ENCODE results near the gene RGL1. TPM values are rescaled to one million over a fixed set of nuclear protein-coding genes. Genes with fewer than 3 reads are reported as not detected.
"Not testable (repeated sequence)": the region's sequence is repeated elsewhere in the genome, so short reads cannot be mapped to it uniquely, and the experiment has no call there.

The RGL1 gene
- 10 to 100 TPM; 66.8 to 88.3 (median 74.6) TPM for total RNA-seq

DNA sequence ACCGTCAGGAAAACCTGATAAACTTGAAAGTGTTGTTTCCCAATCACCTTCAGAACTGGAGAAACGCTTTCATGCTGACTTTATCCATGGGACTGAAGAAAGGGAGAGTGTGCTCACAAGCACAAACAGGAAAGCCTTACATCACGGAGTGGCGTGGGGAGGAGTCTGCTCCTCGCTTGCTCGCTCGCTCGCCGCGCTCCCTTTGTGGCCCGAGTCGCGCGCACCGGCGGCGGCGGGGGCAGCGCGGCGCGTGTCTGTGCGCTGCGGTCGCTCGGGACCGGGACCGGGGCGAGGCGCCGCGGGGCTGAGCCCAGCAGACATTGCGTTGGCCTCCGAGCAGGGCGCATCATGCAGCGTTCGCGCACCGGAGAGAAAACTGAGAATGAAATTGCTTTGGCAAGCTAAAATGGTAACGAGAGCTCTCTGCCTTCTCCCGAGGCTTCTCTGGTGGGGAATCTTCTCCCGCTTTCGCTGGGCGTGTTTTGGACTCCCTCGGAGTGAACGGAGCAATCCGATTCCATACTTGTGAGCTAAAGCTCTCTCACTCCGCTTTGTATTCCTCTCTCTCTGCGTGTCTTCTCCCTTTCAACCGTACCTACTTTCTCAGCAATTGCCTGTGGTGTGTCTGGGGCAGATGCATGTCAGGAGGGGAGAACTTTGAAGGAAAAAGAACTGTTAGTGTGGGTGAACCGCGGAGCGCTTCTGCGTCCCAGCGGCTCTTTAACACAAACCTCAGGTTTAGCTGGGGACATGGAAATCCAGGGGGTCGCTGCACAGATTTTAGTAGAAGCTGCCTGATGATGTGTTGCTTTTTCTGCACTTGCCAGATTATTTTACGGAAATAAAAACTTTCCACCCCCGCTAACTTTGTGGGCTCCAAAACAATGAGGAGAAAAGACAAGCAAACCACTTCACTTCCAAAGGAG lies at the start of gene RGL1:
RGL1 (plus strand) TSS at position 205 of the 926 bp plus-strand sequence; CDS start at position 383, 178 bp downstream.
- ATAC-seq (ENCODE audit: low FRiP score) (peak; percentile 91), DNase-seq (ENCODE audit: low spot score) (no peak)
- TF ChIP-seq, protein P1, sequence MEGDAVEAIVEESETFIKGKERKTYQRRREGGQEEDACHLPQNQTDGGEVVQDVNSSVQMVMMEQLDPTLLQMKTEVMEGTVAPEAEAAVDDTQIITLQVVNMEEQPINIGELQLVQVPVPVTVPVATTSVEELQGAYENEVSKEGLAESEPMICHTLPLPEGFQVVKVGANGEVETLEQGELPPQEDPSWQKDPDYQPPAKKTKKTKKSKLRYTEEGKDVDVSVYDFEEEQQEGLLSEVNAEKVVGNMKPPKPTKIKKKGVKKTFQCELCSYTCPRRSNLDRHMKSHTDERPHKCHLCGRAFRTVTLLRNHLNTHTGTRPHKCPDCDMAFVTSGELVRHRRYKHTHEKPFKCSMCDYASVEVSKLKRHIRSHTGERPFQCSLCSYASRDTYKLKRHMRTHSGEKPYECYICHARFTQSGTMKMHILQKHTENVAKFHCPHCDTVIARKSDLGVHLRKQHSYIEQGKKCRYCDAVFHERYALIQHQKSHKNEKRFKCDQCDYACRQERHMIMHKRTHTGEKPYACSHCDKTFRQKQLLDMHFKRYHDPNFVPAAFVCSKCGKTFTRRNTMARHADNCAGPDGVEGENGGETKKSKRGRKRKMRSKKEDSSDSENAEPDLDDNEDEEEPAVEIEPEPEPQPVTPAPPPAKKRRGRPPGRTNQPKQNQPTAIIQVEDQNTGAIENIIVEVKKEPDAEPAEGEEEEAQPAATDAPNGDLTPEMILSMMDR (IDR thresholded peaks at IDR 0.05) = no peak

GRCh38 chr1:183756326-183756725 lies 48.6 kb upstream of the RGL1 start:
- TF ChIP-seq, protein P1 (IDR thresholded peaks at IDR 0.05) = no peak
- ATAC-seq (ENCODE audit: low FRiP score) (no peak), DNase-seq (ENCODE audit: low spot score) (no peak)

DNA sequence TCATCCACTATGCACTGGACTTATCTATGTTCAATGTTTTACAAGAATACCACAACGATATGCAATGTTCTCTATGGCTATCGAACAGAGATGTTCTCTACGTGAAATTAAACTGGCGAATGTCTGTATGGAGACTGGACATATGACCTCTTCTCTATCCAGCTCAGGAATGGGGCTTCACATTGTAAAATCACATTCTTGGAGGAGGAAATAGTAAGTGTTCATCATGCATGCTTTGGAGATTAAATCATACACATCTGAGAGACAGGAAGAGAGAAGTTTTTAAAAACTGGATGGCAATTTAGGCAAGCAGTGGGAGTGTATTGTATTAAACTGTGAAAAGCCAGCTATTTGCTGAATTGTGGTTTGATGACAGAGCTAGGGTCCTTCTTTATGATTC lies 47.9 kb upstream of the RGL1 start:
- TF ChIP-seq, protein P1 (IDR thresholded peaks at IDR 0.05) = no peak
- DNase-seq (ENCODE audit: low spot score) (no peak), ATAC-seq (ENCODE audit: low FRiP score) (peak; percentile 61)

DNA sequence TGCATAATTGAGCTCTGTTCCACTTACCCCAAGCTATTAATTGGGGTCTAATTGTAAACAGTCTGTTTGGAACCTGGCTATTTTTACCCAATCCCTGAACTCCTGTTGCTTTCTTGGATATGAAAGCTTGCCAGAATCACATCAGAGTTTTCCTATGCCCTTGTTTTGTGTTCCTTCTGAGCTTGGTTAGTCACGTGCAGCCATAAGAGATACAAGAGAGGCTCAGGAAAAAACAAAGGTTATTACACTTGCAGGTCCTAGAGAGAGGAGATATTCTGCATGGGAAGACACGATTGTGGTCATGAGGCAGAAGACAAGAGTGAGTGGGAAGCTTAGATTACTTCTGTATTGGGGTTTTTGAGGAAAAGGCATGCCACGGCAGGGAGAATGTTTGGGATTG lies 46.0 kb upstream of the RGL1 start:
- no peak for DNase-seq (ENCODE audit: low spot score)
- ATAC-seq (ENCODE audit: low FRiP score) = no peak
- TF ChIP-seq, protein P1 (IDR thresholded peaks at IDR 0.05) = no peak

- ATAC-seq (ENCODE audit: low FRiP score) (no peak), DNase-seq (ENCODE audit: low spot score) (no peak)
- TF ChIP-seq, protein P1 (IDR thresholded peaks at IDR 0.05) = no peak
These were observed 44.3 kb upstream of the RGL1 start for GRCh38 chr1:183760661-183761060.

GRCh38 chr1:183761871-183762270 lies 43.0 kb upstream of the RGL1 start:
- DNase-seq (ENCODE audit: low spot score) (no peak), ATAC-seq (ENCODE audit: low FRiP score) (no peak)
- TF ChIP-seq, protein P1 (IDR thresholded peaks at IDR 0.05) = no peak

GRCh38 chr1:183762856-183763255 lies 42.1 kb upstream of the RGL1 start:
- not testable (repeated sequence) for ATAC-seq (ENCODE audit: low FRiP score); DNase-seq (ENCODE audit: low spot score)

All from omental fat pad (tissue), 4 donors.